Spleen (tissue), 11 donors: ENCODE results near the gene ACAD11. TPM values are rescaled to one million over a fixed set of nuclear protein-coding genes. Genes with fewer than 3 reads are reported as not detected.
A peak's percentile ranks its signal among the peaks of the same experiment; 100 is the strongest.

Source experiments
- DNase-seq: peaks from one replicate; pipeline ENCODE4 v3.0.0-alpha.2; 2020
- H3K27ac ChIP-seq, 8 donors: fragments of 200-600 bp; sonication (generic) in 7 of 8; 1 replicate in 4 of 8; 2 replicates in 4 of 8; pipeline versions ENCODE4 v1.5.0 to v1.8.0; 2016 to 2021; ENCODE audit warnings: inconsistent platforms in 4 of 8, mild to moderate bottlenecking in 4 of 8, moderate library complexity in 1 of 8
- H3K27me3 ChIP-seq, 7 donors: fragments of 200-600 bp; sonication (generic) in 6 of 7; replicated peaks in 1 of 7; 1 replicate in 4 of 7; 2 replicates in 3 of 7; pipeline versions ENCODE4 v1.5.0 to v1.8.0; 2016 to 2021; ENCODE audit warnings: inconsistent platforms in 3 of 7, mild to moderate bottlenecking in 1 of 7
- H3K36me3 ChIP-seq, 6 donors: fragments of 200-600 bp; sonication (generic) in 5 of 6; 1 replicate in 4 of 6; 2 replicates in 2 of 6; pipeline versions ENCODE4 v1.5.0 to v1.8.0; 2016 to 2021; ENCODE audit warnings: inconsistent platforms in 2 of 6
- H3K4me1 ChIP-seq, 6 donors: fragments of 200-600 bp; sonication (generic) in 5 of 6; 1 replicate in 3 of 6; 2 replicates in 3 of 6; pipeline versions ENCODE4 v1.5.0 to v1.8.0; 2016 to 2021; ENCODE audit warnings: inconsistent platforms in 3 of 6
- H3K4me3 ChIP-seq, 8 donors: fragments of 200-600 bp; sonication (generic) in 7 of 8; 1 replicate in 4 of 8; 2 replicates in 4 of 8; pipeline versions ENCODE4 v1.5.0 to v1.8.0; 2016 to 2021; ENCODE audit warnings: inconsistent platforms in 4 of 8, mild to moderate bottlenecking in 4 of 8, moderate library complexity in 2 of 8
- H3K9me3 ChIP-seq, 8 donors: fragments of 200-600 bp; sonication (generic) in 7 of 8; 1 replicate in 4 of 8; 2 replicates in 4 of 8; pipeline versions ENCODE4 v1.5.0 to v1.8.0; 2016 to 2021; ENCODE audit warnings: inconsistent platforms in 4 of 8
- CTCF ChIP-seq, 11 experiments: fragments of 200-600 bp in 7 of 11; fragments of 450-650 bp in 4 of 11; sonication (generic) in 4 of 11; IDR thresholded peaks in 8 of 11; conservative IDR thresholded peaks in 3 of 11; 1 replicate in 7 of 11; 2 replicates in 4 of 11; pipeline versions ENCODE4 v1.4.0 to v1.8.0; 2016 to 2021; ENCODE audit warnings: antibody characterized with exemption in 11 of 11, inconsistent platforms in 4 of 11, mild to moderate bottlenecking in 1 of 11
- POLR2A ChIP-seq, 3 donors: fragments of 450-650 bp; IDR thresholded peaks; one replicate each; pipeline ENCODE4 v1.5.1; 2017; ENCODE audit warnings: antibody characterized with exemption in 3 of 3, mild to moderate bottlenecking in 1 of 3
- POLR2AphosphoS5 ChIP-seq, 3 donors: sonication (generic); formaldehyde crosslinking; IDR thresholded peaks; one replicate each; pipeline ENCODE4 v1.5.1; 2017; ENCODE audit warnings: antibody characterized with exemption in 3 of 3
- WGBS, 5 donors: extraction: QIAGEN DNeasy Blood & Tissue Kit in 3 of 5; methylation state at CpG; one replicate each; pipeline versions ENCODE4 v1.1.5 to v1.1.7; 2013 to 2018; 5-methylcytosine and 5-hydroxymethylcytosine counted together
- intact Hi-C: fragments of 100-400 bp; cut with DNase I; formaldehyde crosslinking; loops from one replicate; pipeline ENCODE4 v1.15.0; 2023; ENCODE audit warnings: low total_unique reads
- polyA plus RNA-seq, 3 donors: library from polyadenylated mRNA; stranded (reverse); fragments of 200-250 nt; gene quantifications; one replicate each; pipeline ENCODE4 v1.2.1, GENCODE V29; 2013
- total RNA-seq, 7 donors: library from RNA; depleted of rRNA in 3 of 7; stranded (reverse); fragments of >200 nt in 3 of 7; fragmentation: NEBNext Ultra II Directional in 4 of 7; extraction: Animal tissue kit (Norgen Biotek cat#: 25700) in 4 of 7; gene quantifications; one replicate each; pipeline versions ENCODE4 v1.1.0 to v1.2.1, GENCODE V29; 2016 to 2021
- donor health status: healthy with polysubstance abuse.
- donor health status: DM: no; HTN: no; CAD: no; lungs with moderate emphysema.
- donor health status: DM: no; HTN: no; CAD: no.
- donor health status: Bipolar disorder and iron deficiency.
- donor health status: healthy.
- donor health status: DM: no; HTN: no; CAD: no.
- donor health status: DM: yes; HTN: yes; CAD: no.

The ACAD11 gene
- total and polyA plus RNA-seq, 10 donors: 6.8 to 40.0 (median 24.7) TPM

- 81 to 92% (median 91%) methylated on average over 3 of the region's 3 CpGs for WGBS, 5 donors
- Histone ChIP-seq H3K27me3 (no peaks in the 10 kb centered on the region), H3K4me3 (no peak overlapping the region), H3K27ac (no peak overlapping the region), H3K36me3 (peaks cover 5 to 100% (median 65%) of the 10 kb centered on the region in 6 donors), H3K4me1 (no peaks in the 10 kb centered on the region), H3K9me3 (no peaks in the 10 kb centered on the region)
- intact Hi-C loops: loop anchor here (5.0 kb wide), 1 partner anchor 106 kb away; no protein-coding TSS in a partner anchor
- TF ChIP-seq POLR2A (IDR thresholded peaks at IDR 0.05) (no peak), POLR2AphosphoS5 (IDR thresholded peaks at IDR 0.05) (no peak), CTCF (IDR thresholded peaks at IDR 0.05 in 8 of 11, conservative IDR thresholded peaks at IDR 0.05 in 3 of 11) (peak in 1 of 11 experiments; percentile 3)
- DNase-seq: no peak
These were observed 123.0 kb downstream of the ACAD11 start for GRCh38 chr3:132536442-132537153.

- DNase-seq: no peak
- intact Hi-C loops: loop anchor here (5.0 kb wide), 1 partner anchor 106 kb away; no protein-coding TSS in a partner anchor
- H3K4me3 ChIP-seq: no peak overlapping the region
These were observed 123.8 kb downstream of the ACAD11 start for GRCh38 chr3:132535575-132536441.

GRCh38 chr3:132530624-132531023 lies 129.0 kb downstream of the ACAD11 start:
- intact Hi-C loops: no loop called here
- H3K27ac ChIP-seq: no peak overlapping the region
- no peak for TF ChIP-seq CTCF (IDR thresholded peaks at IDR 0.05 in 8 of 11, conservative IDR thresholded peaks at IDR 0.05 in 3 of 11)
- no peak for TF ChIP-seq POLR2AphosphoS5 (IDR thresholded peaks at IDR 0.05)
- no peak for TF ChIP-seq POLR2A (IDR thresholded peaks at IDR 0.05)
- H3K9me3 ChIP-seq: no peaks in the 10 kb centered on the region
- H3K4me1 ChIP-seq: no peaks in the 10 kb centered on the region
- H3K36me3 ChIP-seq: peaks cover 3 to 100% (median 79%) of the 10 kb centered on the region in 6 donors
- WGBS, 5 donors: 81 to 95% (median 93%) methylated on average over 3 of the region's 3 CpGs
- no peak overlapping the region for H3K4me3 ChIP-seq
- H3K27me3 ChIP-seq: no peaks in the 10 kb centered on the region
- no peak for DNase-seq

More at GRCh38 chr3:132535575-132536441, 123.8 kb downstream of the ACAD11 start:
- Histone ChIP-seq H3K4me1 (no peaks in the 10 kb centered on the region), H3K9me3 (no peaks in the 10 kb centered on the region), H3K27me3 (no peaks in the 10 kb centered on the region), H3K27ac (no peak overlapping the region), H3K36me3 (peaks cover 5 to 100% (median 69%) of the 10 kb centered on the region in 6 donors)
- 63 to 77% (median 69%) methylated on average over 7 of the region's 7 CpGs for WGBS, 5 donors
- peak in 10 of 11 experiments; percentile 11 to 72 (median 62) for TF ChIP-seq CTCF (IDR thresholded peaks at IDR 0.05 in 8 of 11, conservative IDR thresholded peaks at IDR 0.05 in 3 of 11)
- no peak for TF ChIP-seq POLR2A (IDR thresholded peaks at IDR 0.05)

- H3K4me1 ChIP-seq: no peaks in the 10 kb centered on the region
- 61 to 80% (median 78%) methylated on average over 3 of the region's 3 CpGs for WGBS, 5 donors
- no peak overlapping the region for H3K27ac ChIP-seq
- no peaks in the 10 kb centered on the region for H3K9me3 ChIP-seq
- intact Hi-C loops: no loop called here
- no peak for DNase-seq
- no peak overlapping the region for H3K4me3 ChIP-seq
- TF ChIP-seq POLR2A (IDR thresholded peaks at IDR 0.05) (no peak), POLR2AphosphoS5 (IDR thresholded peaks at IDR 0.05) (no peak)
- H3K36me3 ChIP-seq: peaks cover 0 to 100% (median 70%) of the 10 kb centered on the region in 6 donors
- no peaks in the 10 kb centered on the region for H3K27me3 ChIP-seq
These were observed 137.3 kb downstream of the ACAD11 start for GRCh38 chr3:132522353-132522752.
